Transverse colon (tissue), 4 donors: ENCODE results near the gene PPARD.

Experiments used
- EP300 ChIP-seq: sonication (generic); formaldehyde crosslinking; IDR thresholded peaks from one replicate; pipeline ENCODE4 v1.6.1; 2017; ENCODE audit warnings: antibody characterized with exemption, low read depth
- POLR2A ChIP-seq: fragments of 450-650 bp; IDR thresholded peaks from one replicate; pipeline ENCODE4 v1.6.1; 2016; ENCODE audit warnings: antibody characterized with exemption, mild to moderate bottlenecking, moderate library complexity
- POLR2AphosphoS5 ChIP-seq, 3 donors: sonication (generic); formaldehyde crosslinking; IDR thresholded peaks; one replicate each; pipeline ENCODE4 v1.6.1; 2016; ENCODE audit warnings: antibody characterized with exemption in 3 of 3
- TF ChIP-seq, protein P1 (sequence below), 5 experiments: fragments of 200-600 bp in 3 of 5; fragments of 450-650 bp in 2 of 5; sonication (generic) in 3 of 5; IDR thresholded peaks; 1 replicate in 2 of 5; 2 replicates in 3 of 5; pipeline ENCODE4 v1.5.1; 2016 to 2017; ENCODE audit warnings: antibody characterized with exemption in 5 of 5, inconsistent platforms in 3 of 5, mild to moderate bottlenecking in 2 of 5, moderate library complexity in 1 of 5

DNA sequence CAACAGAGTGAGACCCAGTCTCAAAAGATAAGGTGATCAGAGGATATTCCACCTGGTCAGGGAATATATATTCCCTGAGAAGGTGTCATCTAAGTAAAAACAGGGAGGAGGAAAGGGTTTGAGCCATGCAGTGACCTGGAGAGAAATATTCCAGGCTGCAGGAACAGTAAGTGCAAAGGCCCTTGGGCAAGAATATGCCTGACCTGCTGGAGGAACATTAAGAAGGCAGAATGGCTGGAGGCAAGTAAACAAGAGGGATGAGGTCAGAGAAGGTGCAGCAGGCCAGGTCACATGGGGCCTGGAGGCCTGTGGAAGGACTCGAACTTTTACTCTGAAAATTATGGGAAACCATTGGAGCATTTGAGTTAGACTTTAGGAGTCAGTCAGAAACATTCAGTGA, 38.1 kb upstream of the PPARD start:
- TF ChIP-seq, protein P1, sequence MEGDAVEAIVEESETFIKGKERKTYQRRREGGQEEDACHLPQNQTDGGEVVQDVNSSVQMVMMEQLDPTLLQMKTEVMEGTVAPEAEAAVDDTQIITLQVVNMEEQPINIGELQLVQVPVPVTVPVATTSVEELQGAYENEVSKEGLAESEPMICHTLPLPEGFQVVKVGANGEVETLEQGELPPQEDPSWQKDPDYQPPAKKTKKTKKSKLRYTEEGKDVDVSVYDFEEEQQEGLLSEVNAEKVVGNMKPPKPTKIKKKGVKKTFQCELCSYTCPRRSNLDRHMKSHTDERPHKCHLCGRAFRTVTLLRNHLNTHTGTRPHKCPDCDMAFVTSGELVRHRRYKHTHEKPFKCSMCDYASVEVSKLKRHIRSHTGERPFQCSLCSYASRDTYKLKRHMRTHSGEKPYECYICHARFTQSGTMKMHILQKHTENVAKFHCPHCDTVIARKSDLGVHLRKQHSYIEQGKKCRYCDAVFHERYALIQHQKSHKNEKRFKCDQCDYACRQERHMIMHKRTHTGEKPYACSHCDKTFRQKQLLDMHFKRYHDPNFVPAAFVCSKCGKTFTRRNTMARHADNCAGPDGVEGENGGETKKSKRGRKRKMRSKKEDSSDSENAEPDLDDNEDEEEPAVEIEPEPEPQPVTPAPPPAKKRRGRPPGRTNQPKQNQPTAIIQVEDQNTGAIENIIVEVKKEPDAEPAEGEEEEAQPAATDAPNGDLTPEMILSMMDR (IDR thresholded peaks at IDR 0.05) = no peak
- TF ChIP-seq POLR2A (no peak), POLR2AphosphoS5 (IDR thresholded peaks at IDR 0.05) (no peak), EP300 (no peak)
